B cell (primary cell): Measurements from ENCODE around the gene SLC24A4.

Experiments
- CTCF ChIP-seq: fragments of 200-600 bp; IDR thresholded peaks from one replicate; pipeline ENCODE4 v1.8.0; 2022; ENCODE audit warnings: antibody characterized with exemption, mild to moderate bottlenecking
- EZH2 ChIP-seq: IDR thresholded peaks from 2 replicates; pipeline ENCODE4 v1.6.1; 2012; ENCODE audit warnings: borderline replicate concordance, low read depth, mild to moderate bottlenecking, moderate library complexity, low read length; ENCODE audit not compliant: insufficient read depth, poor library complexity, severe bottlenecking

GRCh38 chr14:92512807-92513203 is 189.8 kb downstream of the SLC24A4 start:
- TF ChIP-seq CTCF: no peak
- TF ChIP-seq EZH2: no peak
